Stomach (tissue), 4 donors: ENCODE results near the gene IL18R1.

Source experiments
- CTCF ChIP-seq, 7 experiments: fragments of 450-650 bp in 4 of 7; fragments of 200-600 bp in 3 of 7; sonication (generic) in 3 of 7; IDR thresholded peaks; one replicate each; pipeline ENCODE4 v1.5.1; 2016 to 2019; ENCODE audit warnings: antibody characterized with exemption in 7 of 7, control low read depth in 2 of 7, mild to moderate bottlenecking in 1 of 7
- POLR2AphosphoS5 ChIP-seq, 3 donors: sonication (generic); formaldehyde crosslinking; IDR thresholded peaks; one replicate each; pipeline ENCODE4 v1.6.1; 2016; ENCODE audit warnings: antibody characterized with exemption in 3 of 3

DNA sequence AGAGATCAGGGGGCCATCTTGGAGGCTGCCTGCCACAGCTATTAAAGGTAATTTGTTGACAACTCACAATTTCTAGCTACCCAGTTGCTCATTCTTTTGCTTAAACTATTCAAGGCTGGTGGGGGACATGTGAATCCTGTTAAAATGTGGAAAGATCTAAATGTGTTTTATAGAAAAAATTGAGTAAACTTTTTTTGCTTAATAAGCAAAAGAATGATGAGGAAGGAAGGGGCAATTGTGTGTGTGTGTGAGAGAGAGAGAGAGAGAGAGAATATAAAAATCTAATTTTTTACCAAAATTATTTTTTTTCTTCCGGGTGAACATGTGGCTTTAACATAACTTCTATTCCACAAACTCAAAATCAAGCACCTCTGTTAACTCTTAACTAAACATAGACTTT is 49.5 kb upstream of the IL18R1 start:
- no peak for TF ChIP-seq CTCF (IDR thresholded peaks at IDR 0.05)
- TF ChIP-seq POLR2AphosphoS5 (IDR thresholded peaks at IDR 0.05), result no peak
